SK-N-SH (cell line): Measurements from ENCODE around the gene TLX2. TPM values are rescaled to one million over a fixed set of nuclear protein-coding genes. Genes with fewer than 3 reads are reported as not detected.

Experiments used
- CTCF ChIA-PET: fragments of 300-600, 350-600 bp; formaldehyde crosslinking; extraction: SDS; loops from one replicate; lab custom pipeline; 2021; lab: Yijun Ruan, JAX
- POLR2A ChIA-PET: fragments of 350-600 bp; sonication (Branson Sonifier 250); formaldehyde crosslinking; extraction: SDS; loops from one replicate; lab custom pipeline; 2020; ENCODE audit warnings: antibody characterized with exemption, inconsistent platforms; lab: Yijun Ruan, JAX
- DNase-seq: peaks from one replicate; pipeline ENCODE4 v3.0.0; 2012
- H2AFZ ChIP-seq: fragments of 200-600 bp; sonication (generic); 2 replicates; pipeline ENCODE4 v1.8.1; 2016; ENCODE audit warnings: antibody characterized with exemption, mild to moderate bottlenecking, low read depth
- H3F3A ChIP-seq: fragments of 200-600 bp; sonication (generic); replicated peaks from 2 replicates; pipeline ENCODE3; 2016; ENCODE audit warnings: antibody characterized with exemption, mild to moderate bottlenecking; ENCODE audit not compliant: insufficient read depth
- H3K27ac ChIP-seq, 2 experiments: fragments of 200-500 bp in 1 of 2; fragments of 200-600 bp in 1 of 2; sonication (Bioruptor generic) in 1 of 2; sonication (generic), shearing (Covaris generic) in 1 of 2; 2 replicates each; pipeline versions ENCODE4 v1.5.1 to v1.6.1; 2014 to 2016; ENCODE audit warnings: low read depth in 2 of 2, inconsistent platforms in 1 of 2, low read length in 1 of 2, mild to moderate bottlenecking in 1 of 2, mixed read lengths in 1 of 2
- H3K27me3 ChIP-seq: fragments of 200-600 bp; sonication (generic), shearing (Covaris generic); 2 replicates; pipeline ENCODE4 v1.6.1; 2016; ENCODE audit warnings: mixed run types; ENCODE audit not compliant: insufficient read depth
- H3K36me3 ChIP-seq, 2 experiments: fragments of 200-500 bp in 1 of 2; fragments of 200-600 bp in 1 of 2; sonication (Bioruptor generic) in 1 of 2; sonication (generic) in 1 of 2; replicated peaks in 1 of 2; 2 replicates each; pipeline versions ENCODE3 to v1.5.1; 2014 to 2016; ENCODE audit warnings: low read length in 1 of 2, mild to moderate bottlenecking in 1 of 2; ENCODE audit not compliant: insufficient read depth in 2 of 2, control insufficient read depth in 1 of 2
- H3K4me1 ChIP-seq, 2 experiments: fragments of 200-500 bp in 1 of 2; fragments of 200-600 bp in 1 of 2; sonication (Bioruptor generic) in 1 of 2; sonication (generic), shearing (Covaris generic) in 1 of 2; 2 replicates each; pipeline versions ENCODE4 v1.5.1 to v1.6.1; 2014 to 2016; ENCODE audit warnings: low read depth in 1 of 2, low read length in 1 of 2, mixed run types in 1 of 2; ENCODE audit not compliant: insufficient read depth in 2 of 2, control insufficient read depth in 1 of 2
- H3K4me2 ChIP-seq: fragments of 200-600 bp; sonication (generic), shearing (Covaris generic); 2 replicates; pipeline ENCODE4 v1.6.1; 2017; ENCODE audit warnings: mixed run types
- H3K4me3 ChIP-seq, 2 experiments: fragments of 200-500 bp in 1 of 2; fragments of 200-600 bp in 1 of 2; sonication (Bioruptor generic) in 1 of 2; sonication (generic), shearing (Covaris generic) in 1 of 2; 2 replicates each; pipeline versions ENCODE4 v1.5.1 to v1.8.1; 2014 to 2016; ENCODE audit warnings: low read depth in 2 of 2, inconsistent platforms in 1 of 2, low read length in 1 of 2, mild to moderate bottlenecking in 1 of 2, mixed read lengths in 1 of 2, moderate library complexity in 1 of 2
- H3K79me2 ChIP-seq: fragments of 200-600 bp; sonication (generic); 2 replicates; pipeline ENCODE4 v1.8.1; 2017; ENCODE audit warnings: mild to moderate bottlenecking; ENCODE audit not compliant: insufficient read depth
- H3K9ac ChIP-seq: fragments of 200-600 bp; sonication (generic); 2 replicates; pipeline ENCODE4 v1.6.1; 2017; ENCODE audit warnings: mixed run types
- H3K9me2 ChIP-seq: fragments of 200-600 bp; sonication (generic); 2 replicates; pipeline ENCODE4 v1.6.1; 2017; ENCODE audit warnings: mixed run types
- H3K9me3 ChIP-seq: fragments of 200-600 bp; sonication (generic); 2 replicates; pipeline ENCODE4 v1.6.1; 2017; ENCODE audit warnings: mixed run types, mild to moderate bottlenecking, moderate library complexity
- H4K20me1 ChIP-seq: fragments of 200-600 bp; sonication (generic); 2 replicates; pipeline ENCODE4 v1.6.1; 2017; ENCODE audit warnings: mild to moderate bottlenecking, mixed run types; ENCODE audit not compliant: insufficient read depth
- CHD2 ChIP-seq: fragments of 150-350 bp; IDR thresholded peaks from 2 replicates; pipeline ENCODE4 v1.6.1; 2018; ENCODE audit warnings: low read length; ENCODE audit not compliant: partially characterized antibody
- ELF1 ChIP-seq: IDR thresholded peaks from 2 replicates; pipeline ENCODE4 v1.4.0; 2012
- EP300 ChIP-seq, 2 experiments: IDR thresholded peaks; 2 replicates each; pipeline versions ENCODE4 v1.4.0 to v1.6.1; 2012; ENCODE audit warnings: borderline replicate concordance in 1 of 2, low read depth in 1 of 2, low read length in 1 of 2
- FOSL2 ChIP-seq: IDR thresholded peaks from 2 replicates; pipeline ENCODE4 v1.4.0; 2012; ENCODE audit warnings: low read depth, mild to moderate bottlenecking, moderate library complexity, borderline replicate concordance
- FOXJ3 ChIP-seq: sonication (generic); formaldehyde crosslinking; IDR thresholded peaks from 2 replicates; pipeline ENCODE4 v1.5.1; 2020; ENCODE audit warnings: mild to moderate bottlenecking, missing genetic modification reagents
- FOXM1 ChIP-seq: IDR thresholded peaks from 2 replicates; pipeline ENCODE4 v1.4.0; 2012; ENCODE audit warnings: low read depth, mild to moderate bottlenecking
- GABPA ChIP-seq: IDR thresholded peaks from 2 replicates; pipeline ENCODE4 v1.4.0; 2012; ENCODE audit warnings: low read depth, mild to moderate bottlenecking
- IRF3 ChIP-seq: fragments of 150-350 bp; IDR thresholded peaks from 2 replicates; pipeline ENCODE4 v1.6.1; 2016; ENCODE audit warnings: mild to moderate bottlenecking, low read depth, low read length
- JUND ChIP-seq: IDR thresholded peaks from 2 replicates; pipeline ENCODE4 v1.4.0; 2012
- MEF2A ChIP-seq: IDR thresholded peaks from 2 replicates; pipeline ENCODE4 v1.4.0; 2012; ENCODE audit warnings: low read depth, borderline replicate concordance
- MXI1 ChIP-seq: IDR thresholded peaks from 2 replicates; pipeline ENCODE4 v1.6.1; 2012; ENCODE audit warnings: mild to moderate bottlenecking, low read depth, low read length, improper control_type of control experiment
- NFIC ChIP-seq: IDR thresholded peaks from 2 replicates; pipeline ENCODE4 v1.4.0; 2012; ENCODE audit warnings: borderline replicate concordance
- NRF1 ChIP-seq: IDR thresholded peaks from 2 replicates; pipeline ENCODE4 v1.6.1; 2012; ENCODE audit warnings: low read depth, mild to moderate bottlenecking, low read length
- POLR2AphosphoS5 ChIP-seq: IDR thresholded peaks from 2 replicates; pipeline ENCODE4 v1.6.1; 2012; ENCODE audit warnings: low read depth, low read length
- RAD21 ChIP-seq: IDR thresholded peaks from 2 replicates; pipeline ENCODE4 v1.6.1; 2012; ENCODE audit warnings: mild to moderate bottlenecking, low read length
- RCOR1 ChIP-seq: fragments of 150-350 bp; IDR thresholded peaks from 2 replicates; pipeline ENCODE4 v1.6.1; 2017; ENCODE audit warnings: antibody characterized with exemption, low read length
- TAF1 ChIP-seq: IDR thresholded peaks from 2 replicates; pipeline ENCODE4 v1.6.1; 2012; ENCODE audit warnings: low read depth, mild to moderate bottlenecking, low read length, moderate library complexity, borderline replicate concordance
- TCF12 ChIP-seq: IDR thresholded peaks from 2 replicates; pipeline ENCODE4 v1.4.0; 2012
- TEAD4 ChIP-seq: IDR thresholded peaks from 2 replicates; pipeline ENCODE4 v1.4.0; 2012; ENCODE audit warnings: mild to moderate bottlenecking, borderline replicate concordance; ENCODE audit not compliant: insufficient read depth
- YY1 ChIP-seq: IDR thresholded peaks from 2 replicates; pipeline ENCODE4 v1.4.0; 2012; ENCODE audit warnings: low read depth, mild to moderate bottlenecking
- ZBTB33 ChIP-seq: IDR thresholded peaks from 2 replicates; pipeline ENCODE4 v1.4.0; 2012; ENCODE audit warnings: low read depth, borderline replicate concordance
- WGBS: methylation state at CpG from one replicate; pipeline ENCODE4 v1.1.6; 2017; ENCODE audit warnings: low lambda C conversion rate; 5-methylcytosine and 5-hydroxymethylcytosine counted together
- polyA plus RNA-seq, 3 experiments: library from polyadenylated mRNA; depleted of rRNA; stranded (reverse); fragments of >200 nt; gene quantifications; 2 replicates each; pipeline ENCODE4 v1.2.3, GENCODE V29; 2012

The TLX2 gene
- polyA plus RNA-seq, 1 of the 3 experiments (the other 2 are of a cell fraction) = 24.5 TPM

- H3K79me2 ChIP-seq = peaks cover 59% of the 10 kb centered on the region
- POLR2A ChIA-PET = no interaction called here
- no peaks in the 10 kb centered on the region for H3K9me3 ChIP-seq
- WGBS = 62% methylated on average over 44 of the region's 58 CpGs
- H4K20me1 ChIP-seq = no peaks in the 10 kb centered on the region
- H3K4me2 ChIP-seq = peak overlapping the region; percentile 98
- no peaks in the 10 kb centered on the region for H3K9me2 ChIP-seq
- H3K27me3 ChIP-seq = no peaks in the 10 kb centered on the region
- no peak for TF ChIP-seq FOSL2
- TF ChIP-seq NRF1 = 0 out of 2 replicates have a peak, but pooled peaks have one; percentile 32
- no peak for TF ChIP-seq YY1
- 0 out of 2 replicates have a peak, but pooled peaks have one; percentile 8 for TF ChIP-seq MXI1
- no peak for TF ChIP-seq ZBTB33
- TF ChIP-seq EP300 (IDR thresholded peaks at IDR 0.05; ENCODE audit: borderline replicate concordance in 1 of 2, low read depth in 1 of 2, low read length in 1 of 2) = no peak
- no peak for TF ChIP-seq TEAD4
- no peak for TF ChIP-seq MEF2A
- TF ChIP-seq GABPA = no peak
- TF ChIP-seq JUND = no peak
- TF ChIP-seq, all 33 proteins: peak for 2
- H3K36me3 ChIP-seq = peaks cover 18 to 20% of the 10 kb centered on the region in 2 experiments
- peak overlapping the region; percentile 17 to 95; a peak in 3 of 4 replicates for H3K27ac ChIP-seq
- peaks cover 5 to 28% of the 10 kb centered on the region in 2 experiments; a peak in 1 of 4 replicates for H3K4me1 ChIP-seq
- H2AFZ ChIP-seq = peak overlapping the region; percentile 91; the same call in 1 of the 2 replicates
- peak overlapping the region; percentile 91 for H3K9ac ChIP-seq
- DNase-seq = peak; percentile 73
- peak overlapping the region; percentile 86 to 91 for H3K4me3 ChIP-seq
- CTCF ChIA-PET = interaction anchor here (1.2 to 1.3 kb wide), 3 partner anchors 9 to 41 kb away, joined by 3 to 8 read pairs (median 5); no protein-coding TSS in a partner anchor
- H3F3A ChIP-seq = peaks cover 20% of the 10 kb centered on the region
Observed at GRCh38 chr2:74554820-74555531, 40.7 kb downstream of the TLX2 start.

GRCh38 chr2:74555610-74556103 is 41.4 kb downstream of the TLX2 start:
- H3K36me3 ChIP-seq = peaks cover 17 to 19% of the 10 kb centered on the region in 2 experiments
- WGBS = 94% methylated on average over 15 of the region's 17 CpGs
- no peaks in the 10 kb centered on the region for H4K20me1 ChIP-seq
- peaks cover 20% of the 10 kb centered on the region for H3F3A ChIP-seq
- H3K4me2 ChIP-seq = peak overlapping the region; percentile 98
- DNase-seq = no peak
- H3K27ac ChIP-seq = no peak overlapping the region
- peaks cover 52% of the 10 kb centered on the region for H3K79me2 ChIP-seq
- no peak overlapping the region for H2AFZ ChIP-seq
- H3K9me2 ChIP-seq = no peaks in the 10 kb centered on the region
- peak overlapping the region; percentile 91; the same call in 1 of the 2 replicates for H3K9ac ChIP-seq
- CTCF ChIA-PET = interaction anchor here (1.2 to 1.3 kb wide), 2 partner anchors 9 to 32 kb away, joined by 5 to 8 read pairs; no protein-coding TSS in a partner anchor
- POLR2A ChIA-PET = no interaction called here
- H3K27me3 ChIP-seq = no peaks in the 10 kb centered on the region
- peaks cover 5 to 27% of the 10 kb centered on the region in 2 experiments; a peak in 1 of 4 replicates for H3K4me1 ChIP-seq
- H3K9me3 ChIP-seq = no peaks in the 10 kb centered on the region
- peak overlapping the region; percentile 86 to 91; a peak in 3 of 4 replicates for H3K4me3 ChIP-seq
- TF ChIP-seq POLR2AphosphoS5 (no peak), FOXJ3 (CRISPR knock-in tag) (no peak), ELF1 (no peak), IRF3 (no peak), MEF2A (no peak), TCF12 (no peak), TAF1 (no peak), EP300 (IDR thresholded peaks at IDR 0.05; ENCODE audit: borderline replicate concordance in 1 of 2, low read depth in 1 of 2, low read length in 1 of 2) (no peak), MXI1 (no peak), RAD21 (no peak), NFIC (no peak), FOXM1 (no peak), RCOR1 (no peak), CHD2 (no peak), ZBTB33 (no peak)
